GM18519 (cell line): ENCODE results near the gene MYH7.
"Not testable (repeated sequence)": the region's sequence is repeated elsewhere in the genome, so short reads cannot be mapped to it uniquely, and the experiment has no call there.

Experiments used
- ATAC-seq: cut with Tn5 transposase; IDR thresholded peaks from one replicate; pipeline ENCODE4 v1.9.1; 2021; ENCODE audit warnings: mild to moderate bottlenecking, moderate library complexity; ENCODE audit not compliant: unreplicated experiment, low FRiP score

Gene MYH7

DNA sequence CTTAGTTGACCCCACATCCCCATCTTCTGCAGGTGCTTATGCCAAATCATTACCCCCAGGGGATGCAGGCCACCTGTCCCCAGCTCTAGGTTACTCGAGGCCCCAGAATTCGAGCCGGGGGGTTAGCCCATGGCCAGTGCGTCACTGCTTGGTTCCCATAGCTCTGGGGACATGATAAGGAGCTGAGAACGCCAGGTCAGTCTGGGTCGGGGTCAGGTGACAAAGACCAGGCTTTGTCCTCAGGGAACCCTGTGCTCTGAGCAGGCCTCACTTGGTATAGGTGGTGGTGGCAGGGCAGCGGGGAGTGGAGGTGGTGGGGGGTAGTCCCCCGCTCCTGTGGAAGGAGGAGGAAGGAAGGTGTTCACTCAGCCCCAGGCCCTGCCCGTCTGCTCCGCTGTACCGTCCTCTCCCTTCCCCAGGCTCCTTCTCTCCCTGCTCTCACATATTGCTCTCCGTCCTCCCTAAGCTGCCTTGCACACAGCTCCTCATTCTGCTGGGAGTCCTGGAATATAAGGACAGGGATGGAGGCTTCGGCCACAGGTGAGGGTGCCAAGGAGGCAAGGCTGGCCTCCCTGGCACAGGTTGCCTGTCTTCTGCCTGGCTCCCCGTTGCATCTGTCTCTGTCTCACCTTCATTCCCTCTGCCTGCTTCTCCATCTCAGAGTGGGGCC, 25.4 kb downstream of the MYH7 start:
- no peak for ATAC-seq

- no peak for ATAC-seq
Measured at GRCh38 chr14:23409475-23409874, 26.0 kb downstream of the MYH7 start.

GRCh38 chr14:23408307-23408630, 27.2 kb downstream of the MYH7 start:
- no peak for ATAC-seq

- ATAC-seq, result no peak
Measured at GRCh38 chr14:23407516-23408306, 27.7 kb downstream of the MYH7 start, which contains the start of gene MYH6. Gene MYH6, minus strand, starts transcription at chr14:23408273. Its CDS starts 1,050 bp downstream, at chr14:23407223.

GRCh38 chr14:23406725-23407355, 28.6 kb downstream of the MYH7 start:
- ATAC-seq, result no peak

GRCh38 chr14:23406244-23406643, 29.2 kb downstream of the MYH7 start:
- no peak for ATAC-seq

GRCh38 chr14:23405516-23406025, 29.9 kb downstream of the MYH7 start:
- ATAC-seq, result no peak

DNA sequence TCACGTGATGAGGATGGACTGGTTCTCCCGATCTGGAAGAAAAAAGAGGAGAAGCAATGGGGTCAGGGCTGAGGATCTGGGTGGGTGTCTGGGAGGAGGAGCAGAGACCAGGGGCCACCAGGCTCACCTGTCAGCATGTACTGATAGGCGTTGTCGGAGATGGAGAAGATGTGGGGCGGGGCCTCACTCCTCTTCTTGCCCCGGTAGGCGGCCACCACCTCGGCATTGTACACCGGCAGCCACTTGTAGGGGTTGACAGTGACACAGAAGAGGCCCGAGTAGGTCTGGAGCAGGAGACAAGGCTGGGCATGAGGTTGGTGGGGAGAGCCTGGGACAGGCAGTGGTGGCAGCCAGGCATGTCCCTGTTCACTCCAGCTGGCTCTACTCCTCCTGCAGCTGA, 30.4 kb downstream of the MYH7 start:
- ATAC-seq, result no peak

DNA sequence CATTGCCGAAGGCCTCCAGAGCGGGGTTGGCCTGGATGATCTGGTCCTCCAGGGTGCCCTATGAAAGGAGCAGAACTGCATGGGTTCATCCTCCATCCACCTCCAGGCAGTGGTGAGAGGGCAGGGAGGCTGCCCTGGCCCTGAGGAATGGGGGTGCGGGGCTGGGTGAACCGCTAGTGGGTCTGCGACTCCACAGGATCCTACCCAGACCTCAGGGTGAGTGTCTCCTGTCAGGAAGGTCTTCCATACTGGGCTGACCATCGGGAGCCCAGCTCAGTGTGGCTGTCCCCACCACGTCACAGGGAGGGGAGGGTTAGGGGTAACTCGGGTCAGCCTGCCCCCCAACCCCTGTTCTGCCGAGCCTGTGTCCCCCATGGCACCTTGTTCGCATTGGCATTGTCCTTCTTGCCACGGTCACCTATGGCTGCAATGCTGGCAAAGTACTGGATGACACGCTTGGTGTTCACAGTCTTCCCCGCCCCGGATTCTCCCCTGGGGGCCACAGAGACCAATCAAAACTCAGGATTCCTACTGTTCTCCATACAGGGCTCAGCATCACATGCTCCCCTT, 31.0 kb downstream of the MYH7 start:
- ATAC-seq, result no peak

GRCh38 chr14:23403908-23404307, 31.6 kb downstream of the MYH7 start:
- ATAC-seq, result no peak

DNA sequence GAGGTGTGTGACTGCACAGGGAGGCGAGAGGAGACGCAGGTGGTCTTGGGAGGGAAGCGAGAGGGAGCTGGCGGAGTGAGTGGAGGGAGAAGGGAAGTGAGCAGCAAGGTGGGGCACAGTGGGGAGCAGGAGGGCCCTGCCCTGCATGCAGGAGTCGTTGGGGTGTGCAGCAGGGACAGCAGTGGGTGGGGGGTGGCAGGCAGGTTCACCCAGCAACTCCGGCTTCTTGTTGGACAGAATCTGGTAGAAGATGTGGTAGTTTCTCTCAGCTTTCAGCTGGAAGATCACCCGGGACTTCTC, 32.4 kb downstream of the MYH7 start:
- ATAC-seq, result no peak

DNA sequence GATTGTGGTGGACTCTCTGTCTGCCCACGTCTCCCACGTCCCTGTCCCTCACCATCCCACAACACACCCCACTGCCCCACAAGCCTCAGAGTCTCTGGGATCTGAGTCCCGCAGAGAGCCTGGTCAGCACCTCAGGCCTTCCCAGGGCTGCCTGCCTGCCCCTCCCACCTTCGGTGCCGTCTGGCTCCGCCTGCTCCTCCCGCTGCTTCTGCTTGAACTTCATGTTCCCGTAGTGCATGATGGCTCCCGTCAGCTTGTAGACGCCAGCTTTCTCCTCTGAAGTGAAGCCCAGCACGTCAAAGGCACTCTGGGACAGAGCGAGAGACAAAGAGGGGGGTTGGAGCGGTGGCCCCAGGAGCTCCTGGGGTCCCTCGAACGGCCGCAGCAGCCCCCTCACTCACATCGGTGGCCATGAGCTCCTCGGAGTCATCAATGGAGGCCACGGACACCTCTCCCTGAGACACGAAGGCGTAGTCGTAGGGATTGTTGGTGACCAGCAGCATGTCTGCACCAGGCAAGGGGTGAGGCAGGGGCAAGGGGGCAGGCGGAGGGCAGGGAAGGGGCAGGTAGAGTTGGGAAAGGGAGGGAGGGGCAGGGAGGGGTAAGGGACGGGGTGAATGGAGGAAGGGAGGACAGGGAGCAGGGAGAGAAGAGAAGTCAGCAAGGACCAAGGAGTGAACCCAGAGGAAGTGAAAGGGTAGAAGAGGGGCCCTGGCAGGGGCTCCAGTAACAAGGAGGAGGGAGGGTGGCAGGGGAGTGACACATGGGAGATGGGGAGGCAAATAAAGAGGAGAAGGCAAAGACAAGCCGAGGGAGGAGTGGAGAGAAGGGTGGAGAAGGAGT, 32.9 kb downstream of the MYH7 start:
- ATAC-seq, result no peak

- no peak for ATAC-seq
Measured at GRCh38 chr14:23401291-23401690, 34.2 kb downstream of the MYH7 start.

GRCh38 chr14:23400496-23401149, 34.8 kb downstream of the MYH7 start:
- ATAC-seq, result not testable (repeated sequence)

DNA sequence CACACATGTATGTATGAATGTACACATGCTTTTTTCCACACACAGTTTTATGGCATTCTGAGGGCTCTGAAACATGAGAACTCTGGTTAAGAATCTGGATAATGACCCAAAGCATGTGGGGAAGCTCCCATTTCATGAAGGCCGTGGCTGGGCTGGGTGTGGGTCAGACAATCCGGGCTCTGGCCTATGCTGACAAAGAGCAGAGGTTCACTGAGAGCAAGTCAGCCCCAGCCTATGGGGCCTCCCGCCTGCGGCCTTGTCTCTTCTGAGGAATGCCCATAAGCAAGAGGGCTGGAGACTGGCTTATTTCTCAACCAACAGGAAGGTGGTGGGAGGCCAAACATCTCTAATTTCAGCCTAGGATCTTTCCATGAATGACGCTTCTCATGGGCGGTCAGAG, 35.9 kb downstream of the MYH7 start:
- no peak for ATAC-seq

DNA sequence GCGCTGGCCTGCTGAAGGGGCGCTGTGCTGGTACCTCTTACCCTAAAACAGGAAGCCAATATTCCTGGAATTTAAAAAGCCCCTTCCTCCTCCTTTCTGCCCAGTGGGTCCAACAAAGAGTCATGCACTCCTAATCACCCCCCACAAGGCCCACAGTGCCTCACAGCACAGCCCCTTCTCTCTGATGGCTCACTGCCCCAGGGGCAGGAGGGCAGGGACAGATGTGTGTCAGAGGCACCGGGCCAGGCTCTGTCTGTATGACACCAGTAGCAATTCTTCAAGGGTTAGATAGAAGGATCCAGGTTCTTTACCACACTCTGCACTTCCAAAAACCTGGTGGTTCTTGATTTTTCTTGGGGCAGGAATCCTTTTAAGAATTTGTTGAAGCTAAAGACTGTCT, 36.3 kb downstream of the MYH7 start:
- ATAC-seq, result no peak

GRCh38 chr14:23398348-23398747, 37.1 kb downstream of the MYH7 start:
- ATAC-seq, result no peak

- no peak for ATAC-seq
Measured at GRCh38 chr14:23396781-23397407, 38.6 kb downstream of the MYH7 start.

DNA sequence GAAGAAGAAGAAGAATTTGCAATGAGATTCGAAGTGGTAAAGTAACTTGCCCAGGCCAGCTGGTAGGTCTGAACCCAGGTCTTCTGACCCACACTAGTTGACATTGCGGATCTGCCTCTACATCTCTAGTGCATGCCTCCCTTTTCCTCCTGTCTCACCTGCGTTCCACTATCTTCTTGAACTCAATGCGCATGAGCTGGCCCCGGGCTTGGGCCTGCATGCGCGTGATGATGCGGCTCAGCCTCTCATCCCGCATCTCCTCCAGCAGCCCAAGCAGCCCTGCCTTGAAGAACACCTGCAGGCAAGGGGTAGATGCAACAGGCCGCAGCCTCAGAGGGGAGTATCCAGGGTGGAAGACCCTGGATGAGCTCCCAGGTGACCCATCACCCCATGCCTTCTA, 39.3 kb downstream of the MYH7 start:
- ATAC-seq, result no peak

DNA sequence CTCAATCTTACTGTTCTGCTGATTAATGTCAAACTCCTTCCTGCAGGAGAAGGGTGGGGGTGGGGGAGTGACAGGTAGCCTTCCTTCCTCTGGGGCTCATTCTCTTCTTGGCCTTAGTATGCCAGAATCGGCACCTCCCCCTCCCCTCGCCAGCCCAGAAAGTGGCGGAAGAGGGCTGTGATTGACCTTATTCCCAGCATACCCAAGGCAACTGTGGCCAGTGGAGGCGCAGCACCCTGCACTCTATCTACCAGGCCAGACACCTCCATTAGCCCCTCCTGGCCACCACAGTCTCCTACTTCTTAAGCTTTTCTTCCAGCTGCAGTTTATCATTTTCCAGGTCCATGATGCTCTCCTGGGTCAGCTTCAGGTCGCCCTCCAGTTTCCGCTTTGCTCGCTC, 42.8 kb downstream of the MYH7 start:
- ATAC-seq, result no peak
